H1 (cell line): ENCODE data around the gene ACTN3. TPM values are rescaled to one million over a fixed set of nuclear protein-coding genes. Genes with fewer than 3 reads are reported as not detected.

Experiments
- CTCF ChIA-PET: fragments of 300-600 bp; sonication (Branson Sonifier 250); formaldehyde crosslinking; loops from one replicate; lab custom pipeline; 2021; ENCODE audit not compliant: partially characterized antibody; lab: Charles Lee
- POLR2A ChIA-PET: fragments of 300-600 bp; sonication (Branson Sonifier 250); formaldehyde crosslinking; loops from one replicate; lab custom pipeline; 2021; ENCODE audit warnings: inconsistent platforms; ENCODE audit not compliant: partially characterized antibody; lab: Charles Lee
- DNase-seq, 2 experiments: peaks; one replicate each; pipeline versions ENCODE4 v3.0.0 to v3.0.0-alpha.2; 2010 to 2022; ENCODE audit warnings: low spot score in 2 of 2, low read depth in 1 of 2, mixed read lengths in 1 of 2
- FAIRE-seq: peaks from 2 replicates; lab custom pipeline; 2011; peaks lifted over from hg19 to GRCh38; lab: Jason Lieb, UNC
- H2AFZ ChIP-seq: 2 replicates; pipeline ENCODE4 v1.8.1; 2012; ENCODE audit warnings: low read length, inconsistent platforms
- H2AK5ac ChIP-seq: 2 replicates; pipeline ENCODE4 v1.6.1; 2013; ENCODE audit warnings: low read depth, low read length
- H2BK120ac ChIP-seq: replicated peaks from 2 replicates; pipeline ENCODE3; 2013; ENCODE audit warnings: low read depth, low read length, inconsistent platforms
- H2BK12ac ChIP-seq: 2 replicates; pipeline ENCODE4 v1.6.1; 2013; ENCODE audit warnings: low read depth, low read length
- H2BK15ac ChIP-seq: 2 replicates; pipeline ENCODE4 v1.6.1; 2013; ENCODE audit warnings: low read length
- H2BK20ac ChIP-seq: 2 replicates; pipeline ENCODE4 v1.6.1; 2013; ENCODE audit warnings: low read length
- H2BK5ac ChIP-seq: 2 replicates; pipeline ENCODE4 v1.6.1; 2013; ENCODE audit warnings: low read depth, low read length
- H3K14ac ChIP-seq: 2 replicates; pipeline ENCODE4 v1.6.1; 2013; ENCODE audit warnings: inconsistent platforms; ENCODE audit not compliant: insufficient read length
- H3K18ac ChIP-seq: 2 replicates; pipeline ENCODE4 v1.6.1; 2013; ENCODE audit warnings: low read length; ENCODE audit errors: extremely low read depth
- H3K23ac ChIP-seq: 2 replicates; pipeline ENCODE4 v1.6.1; 2013; ENCODE audit warnings: inconsistent platforms; ENCODE audit not compliant: insufficient read length
- H3K23me2 ChIP-seq: 2 replicates; pipeline ENCODE4 v1.6.1; 2013; ENCODE audit warnings: low read depth, low read length
- H3K27ac ChIP-seq: 2 replicates; pipeline ENCODE4 v1.6.1; 2011; ENCODE audit warnings: low read depth, low read length, inconsistent platforms
- H3K27me3 ChIP-seq, 4 experiments: replicated peaks in 1 of 4; 1 replicate in 1 of 4; 2 replicates in 3 of 4; pipeline versions ENCODE4 v1.6.1 to v1.8.1; 2011 to 2013; ENCODE audit warnings: low read length in 3 of 4, mild to moderate bottlenecking in 3 of 4, inconsistent platforms in 2 of 4, mixed read lengths in 2 of 4, moderate library complexity in 1 of 4; ENCODE audit not compliant: control insufficient read depth in 3 of 4, insufficient read depth in 3 of 4; ENCODE audit errors: extremely low read depth in 1 of 4
- H3K36me3 ChIP-seq, 4 experiments: 2 replicates each; pipeline versions ENCODE4 v1.6.1 to v1.8.1; 2011 to 2013; ENCODE audit warnings: mild to moderate bottlenecking in 4 of 4, low read length in 3 of 4, moderate library complexity in 2 of 4, control low read depth in 1 of 4, inconsistent platforms in 1 of 4; ENCODE audit not compliant: insufficient read depth in 4 of 4, control insufficient read depth in 2 of 4
- H3K4ac ChIP-seq: replicated peaks from 2 replicates; pipeline ENCODE3; 2013; ENCODE audit warnings: low read length, low read depth, mixed read lengths, inconsistent platforms; ENCODE audit not compliant: insufficient read length
- H3K4me1 ChIP-seq, 4 experiments: replicated peaks in 1 of 4; 1 replicate in 1 of 4; 2 replicates in 3 of 4; pipeline versions ENCODE4 v1.6.1 to v1.8.1; 2011 to 2013; ENCODE audit warnings: low read length in 3 of 4, inconsistent platforms in 2 of 4, mixed read lengths in 1 of 4; ENCODE audit not compliant: insufficient read depth in 4 of 4, control insufficient read depth in 3 of 4
- H3K4me2 ChIP-seq, 2 experiments: 2 replicates each; pipeline versions ENCODE4 v1.6.1 to v1.8.1; 2011 to 2013; ENCODE audit warnings: low read depth in 2 of 2, low read length in 2 of 2, control low read depth in 1 of 2, inconsistent platforms in 1 of 2, mild to moderate bottlenecking in 1 of 2; ENCODE audit not compliant: insufficient read depth in 1 of 2
- H3K4me3 ChIP-seq, 4 experiments: fragments of 200-600, 300-600 bp in 1 of 4; sonication (generic), shearing (Covaris generic), sonication (Bioruptor Twin) in 1 of 4; 2 replicates each; pipeline versions ENCODE4 v1.5.1 to v1.8.1; 2011 to 2016; ENCODE audit warnings: low read length in 4 of 4, low read depth in 3 of 4, control low read depth in 2 of 4, inconsistent platforms in 2 of 4, mild to moderate bottlenecking in 2 of 4, mixed read lengths in 1 of 4, moderate library complexity in 1 of 4; ENCODE audit not compliant: insufficient read depth in 2 of 4; ENCODE audit errors: extremely low read depth in 1 of 4
- H3K56ac ChIP-seq: replicated peaks from 2 replicates; pipeline ENCODE3; 2013; ENCODE audit warnings: low read depth, mild to moderate bottlenecking, mixed read lengths, low read length, inconsistent platforms; ENCODE audit not compliant: insufficient read length
- H3K79me1 ChIP-seq: 2 replicates; pipeline ENCODE4 v1.6.1; 2013; ENCODE audit warnings: low read depth, low read length, control low read depth
- H3K79me2 ChIP-seq, 2 experiments: 2 replicates each; pipeline versions ENCODE4 v1.6.1 to v1.8.1; 2012 to 2013; ENCODE audit warnings: low read length in 2 of 2, mild to moderate bottlenecking in 2 of 2, inconsistent platforms in 1 of 2; ENCODE audit not compliant: insufficient read depth in 2 of 2, control insufficient read depth in 1 of 2
- H3K9ac ChIP-seq, 4 experiments: replicated peaks in 1 of 4; 1 replicate in 1 of 4; 2 replicates in 3 of 4; pipeline versions ENCODE4 v1.6.1 to v1.8.1; 2011 to 2013; ENCODE audit warnings: low read depth in 3 of 4, low read length in 3 of 4, control low read depth in 2 of 4, mild to moderate bottlenecking in 2 of 4, moderate library complexity in 2 of 4, inconsistent platforms in 1 of 4; ENCODE audit errors: extremely low read depth in 1 of 4
- H3K9me3 ChIP-seq, 2 experiments: 2 replicates each; pipeline versions ENCODE4 v1.6.1 to v1.8.1; 2012 to 2013; ENCODE audit warnings: mild to moderate bottlenecking in 2 of 2, moderate library complexity in 2 of 2, control low read depth in 1 of 2, inconsistent platforms in 1 of 2, low read depth in 1 of 2, low read length in 1 of 2, mixed read lengths in 1 of 2; ENCODE audit not compliant: insufficient read depth in 2 of 2
- H4K20me1 ChIP-seq, 2 experiments: replicated peaks in 1 of 2; 2 replicates each; pipeline versions ENCODE3 to v1.8.1; 2011 to 2013; ENCODE audit warnings: inconsistent platforms in 2 of 2, low read length in 2 of 2, mild to moderate bottlenecking in 1 of 2; ENCODE audit not compliant: insufficient read depth in 2 of 2, control insufficient read depth in 1 of 2
- H4K5ac ChIP-seq: 2 replicates; pipeline ENCODE4 v1.6.1; 2013; ENCODE audit warnings: low read length, low read depth, mixed read lengths, inconsistent platforms; ENCODE audit not compliant: insufficient read length
- H4K8ac ChIP-seq: 2 replicates; pipeline ENCODE4 v1.8.0; 2013; ENCODE audit warnings: mild to moderate bottlenecking, moderate library complexity, low read length, inconsistent platforms; ENCODE audit not compliant: insufficient read depth; ENCODE audit errors: extremely low read depth
- H4K91ac ChIP-seq: replicated peaks from 2 replicates; pipeline ENCODE3; 2013; ENCODE audit warnings: low read length, mixed read lengths, inconsistent platforms; ENCODE audit not compliant: insufficient read length
- ATF3 ChIP-seq: IDR thresholded peaks from 2 replicates; pipeline ENCODE4 v1.6.1; 2011; ENCODE audit warnings: low read depth, mild to moderate bottlenecking, low read length; ENCODE audit not compliant: insufficient read depth
- EZH2 ChIP-seq: fragments of 200-600 bp; sonication (generic); IDR thresholded peaks from 2 replicates; pipeline ENCODE4 v1.7.1; 2012; ENCODE audit warnings: low read depth, mild to moderate bottlenecking, moderate library complexity, low read length, inconsistent platforms; ENCODE audit not compliant: severe bottlenecking
- HDAC2 ChIP-seq, 2 experiments: fragments of 300-600 bp in 1 of 2; sonication (generic) in 1 of 2; IDR thresholded peaks; 2 replicates each; pipeline ENCODE4 v1.6.1; 2011 to 2012; ENCODE audit warnings: low read depth in 2 of 2, low read length in 2 of 2, mild to moderate bottlenecking in 2 of 2, moderate library complexity in 2 of 2, borderline replicate concordance in 1 of 2, inconsistent platforms in 1 of 2
- POLR2AphosphoS5 ChIP-seq: IDR thresholded peaks from 2 replicates; pipeline ENCODE4 v1.6.1; 2011; ENCODE audit warnings: low read depth, low read length
- POU5F1 ChIP-seq: IDR thresholded peaks from 2 replicates; pipeline ENCODE4 v1.6.1; 2011; ENCODE audit warnings: low read depth, mild to moderate bottlenecking, low read length, moderate library complexity
- RXRA ChIP-seq: IDR thresholded peaks from 2 replicates; pipeline ENCODE4 v1.6.1; 2011; ENCODE audit warnings: low read depth, mild to moderate bottlenecking, low read length, moderate library complexity; ENCODE audit not compliant: insufficient read depth
- SIN3A ChIP-seq, 2 experiments: IDR thresholded peaks in 1 of 2; conservative IDR thresholded peaks in 1 of 2; 2 replicates each; pipeline ENCODE4 v1.6.1; 2011 to 2012; ENCODE audit warnings: low read length in 2 of 2, improper control_type of control experiment in 1 of 2, low read depth in 1 of 2, mild to moderate bottlenecking in 1 of 2
- TCF12 ChIP-seq: IDR thresholded peaks from 2 replicates; pipeline ENCODE4 v1.6.1; 2011; ENCODE audit warnings: low read depth, mild to moderate bottlenecking, low read length
- YY1 ChIP-seq: IDR thresholded peaks from 2 replicates; pipeline ENCODE4 v1.6.1; 2011; ENCODE audit warnings: low read depth, mild to moderate bottlenecking, low read length
- ZNF274 ChIP-seq: IDR thresholded peaks from 2 replicates; pipeline ENCODE4 v1.7.0; 2012; ENCODE audit warnings: low read length, borderline replicate concordance; ENCODE audit errors: extremely low read depth
- WGBS, 2 experiments: shearing (Covaris generic) in 1 of 2; methylation state at CpG; one replicate each; pipeline versions ENCODE4 v1.1.6 to v1.1.7; 2013 to 2015; ENCODE audit warnings: low lambda C conversion rate in 2 of 2, mixed read lengths in 2 of 2, inconsistent platforms in 1 of 2, low coverage in 1 of 2, missing lambda C conversion rate in 1 of 2; ENCODE audit not compliant: insufficient replicate concordance in 2 of 2, insufficient coverage in 1 of 2, insufficient read length in 1 of 2; ENCODE audit errors: extremely low coverage in 1 of 2, missing lambda C conversion rate in 1 of 2; 5-methylcytosine and 5-hydroxymethylcytosine counted together
- polyA plus RNA-seq, 7 experiments: library from polyadenylated mRNA; depleted of rRNA in 3 of 7; stranded (reverse) in 5 of 7; unstranded in 2 of 7; fragments of >200 nt in 5 of 7; fragments of 200-250 nt in 2 of 7; gene quantifications; 1 replicate in 5 of 7; 2 replicates in 1 of 7; 4 replicates in 1 of 7; pipeline versions ENCODE4 v1.2.1 to v1.2.3, GENCODE V29; 2011 to 2013; ENCODE audit warnings: missing spikeins in 2 of 7, mixed read lengths in 2 of 7
- total RNA-seq: library from RNA; stranded (reverse); fragmentation: NEBNext Ultra II Directional; extraction: Animal tissue kit (Norgen Biotek cat#: 25700); gene quantifications from 2 replicates; pipeline ENCODE4 v1.2.1, GENCODE V29; 2021

The ACTN3 gene
- total and polyA plus RNA-seq, 2 of the 8 experiments (the other 6 are each of a cell fraction or from before 2014, with no cell fraction given), result 30.8 to 36.7 TPM

GRCh38 chr11:66561178-66561974 is 14.7 kb downstream of the ACTN3 start:
- Histone ChIP-seq H3K23me2 (no peaks in the 10 kb centered on the region), H3K4me2 (no peak overlapping the region), H4K20me1 (peaks cover 0 to 2% of the 10 kb centered on the region in 2 experiments), H3K4me3 (no peak overlapping the region), H3K56ac (no peak overlapping the region), H3K4ac (no peak overlapping the region), H3K27me3 (no peaks in the 10 kb centered on the region), H3K27ac (no peak overlapping the region), H2AFZ (no peak overlapping the region), H3K36me3 (peaks cover 19 to 51% (median 45%) of the 10 kb centered on the region in 4 experiments), H3K18ac (no peak overlapping the region), H3K79me1 (no peaks in the 10 kb centered on the region), H3K79me2 (no peaks in the 10 kb centered on the region), H4K5ac (no peak overlapping the region), H2BK20ac (no peak overlapping the region), H2BK5ac (no peak overlapping the region), H3K9ac (no peak overlapping the region), H4K91ac (no peak overlapping the region), H4K8ac (no peak overlapping the region; the same call in 1 of the 2 replicates), H2BK15ac (no peak overlapping the region), H3K23ac (no peak overlapping the region), H3K4me1 (peaks cover 0 to 2% (median 0%) of the 10 kb centered on the region in 4 experiments; a peak in 1 of 7 replicates), H2BK120ac (no peak overlapping the region), H3K9me3 (no peaks in the 10 kb centered on the region), H2BK12ac (no peak overlapping the region), H2AK5ac (no peak overlapping the region), H3K14ac (no peak overlapping the region)
- 96% methylated on average over 14 of the region's 14 CpGs; no CpG with 5 or more reads in 1 of the 2 experiments for WGBS, 2 experiments
- ChIA-PET POLR2A (interaction anchor here (0.9 to 7.4 kb wide), 9 partner anchors 8 to 116 kb away, joined by 3 to 54 read pairs (median 3); partner anchors contain the start of genes ACTN3, RBM14, RBM4B and ZDHHC24), CTCF (interaction anchor here (0.6 to 3.5 kb wide), 16 partner anchors 9 to 576 kb away, joined by 3 to 12 read pairs (median 3); partner anchors contain the start of genes ACTN3, RBM4B and ZDHHC24)
- FAIRE-seq (no peak), DNase-seq (no peak)
- no peak for TF ChIP-seq ATF3
- no peak for TF ChIP-seq YY1
- TF ChIP-seq TCF12, result no peak
- no peak for TF ChIP-seq POLR2AphosphoS5
- no peak for TF ChIP-seq HDAC2 (IDR thresholded peaks at IDR 0.05; ENCODE audit: borderline replicate concordance in 1 of 2, low read depth in 2 of 2, low read length in 2 of 2)
- no peak for TF ChIP-seq POU5F1
- TF ChIP-seq EZH2, result no peak
- no peak for TF ChIP-seq SIN3A (conservative IDR thresholded peaks at IDR 0.05 in 1 of 2, IDR thresholded peaks at IDR 0.05 in 1 of 2; ENCODE audit: low read depth in 1 of 2, low read length in 2 of 2)
- no peak for TF ChIP-seq ZNF274
- no peak for TF ChIP-seq RXRA
